ENCODE measurements around the gene TECTA.
"Not testable (repeated sequence)": the region's sequence is repeated elsewhere in the genome, so short reads cannot be mapped to it uniquely, and the experiment has no call there.

GRCh38 chr11:121177629-121178028 lies 76.6 kb downstream of the TECTA start:
- not testable (repeated sequence) for TF ChIP-seq EZH2 (IDR thresholded peaks at IDR 0.05; ENCODE audit: borderline replicate concordance); CTCF (IDR thresholded peaks at IDR 0.05; ENCODE audit: poor library complexity); EZH2phosphoT487 (IDR thresholded peaks at IDR 0.05; ENCODE audit: low read depth, severe bottlenecking, unreplicated experiment)
